CD14-positive monocyte (primary cell): ENCODE data around the gene AGPAT3. TPM values are rescaled to one million over a fixed set of nuclear protein-coding genes. Genes with fewer than 3 reads are reported as not detected.

Experiments used
- DNase-seq, 3 donors: peaks; one replicate each; pipeline ENCODE4 v3.0.0-alpha.2; 2011 to 2022
- H2AFZ ChIP-seq: 2 replicates; pipeline ENCODE4 v1.6.0; 2012; ENCODE audit warnings: mild to moderate bottlenecking, low read depth, low read length, inconsistent platforms; ENCODE audit not compliant: insufficient read depth, poor library complexity, severe bottlenecking
- H3K27ac ChIP-seq, 2 donors: 1 replicate in 1 of 2; 2 replicates in 1 of 2; pipeline ENCODE4 v1.5.1; 2012 to 2013; ENCODE audit warnings: low read length in 2 of 2, control low read depth in 1 of 2, inconsistent platforms in 1 of 2, low read depth in 1 of 2, mild to moderate bottlenecking in 1 of 2
- H3K27me3 ChIP-seq, 2 donors: one replicate each; pipeline versions ENCODE4 v1.6.0 to v1.6.1; 2011 to 2013; ENCODE audit warnings: low read length in 2 of 2; ENCODE audit not compliant: control insufficient read depth in 2 of 2, insufficient read depth in 2 of 2
- H3K36me3 ChIP-seq, 2 donors: replicated peaks in 1 of 2; 1 replicate in 1 of 2; 2 replicates in 1 of 2; pipeline versions ENCODE4 v1.5.1 to v1.6.1; 2012 to 2013; ENCODE audit warnings: low read length in 2 of 2, control low read depth in 1 of 2, inconsistent platforms in 1 of 2, mild to moderate bottlenecking in 1 of 2; ENCODE audit not compliant: insufficient read depth in 2 of 2, control insufficient read depth in 1 of 2
- H3K4me1 ChIP-seq, 2 donors: 1 replicate in 1 of 2; 2 replicates in 1 of 2; pipeline versions ENCODE4 v1.5.1 to v1.6.1; 2012 to 2013; ENCODE audit warnings: low read length in 2 of 2, control low read depth in 1 of 2, inconsistent platforms in 1 of 2, mild to moderate bottlenecking in 1 of 2, moderate library complexity in 1 of 2; ENCODE audit not compliant: insufficient read depth in 2 of 2, control insufficient read depth in 1 of 2
- H3K4me2 ChIP-seq: replicated peaks from 2 replicates; pipeline ENCODE3; 2012; ENCODE audit warnings: low read length, moderate library complexity, mild to moderate bottlenecking; ENCODE audit not compliant: poor library complexity, severe bottlenecking; ENCODE audit errors: extremely low read depth
- H3K4me3 ChIP-seq, 3 experiments: fragments of 200-600 bp in 1 of 3; sonication (generic) in 1 of 3; replicated peaks in 1 of 3; 1 replicate in 2 of 3; 2 replicates in 1 of 3; pipeline ENCODE4 v1.5.1; 2011 to 2013; ENCODE audit warnings: low read length in 3 of 3, mild to moderate bottlenecking in 3 of 3, control low read depth in 2 of 3, low read depth in 2 of 3, inconsistent platforms in 1 of 3, moderate library complexity in 1 of 3
- H3K79me2 ChIP-seq: 2 replicates; pipeline ENCODE4 v1.6.0; 2012; ENCODE audit warnings: mild to moderate bottlenecking, control low read depth, inconsistent platforms, low read length, moderate library complexity; ENCODE audit not compliant: insufficient read depth
- H3K9ac ChIP-seq: 2 replicates; pipeline ENCODE4 v1.6.0; 2017; ENCODE audit warnings: low read length, mild to moderate bottlenecking; ENCODE audit not compliant: insufficient read depth, poor library complexity, severe bottlenecking
- H3K9me3 ChIP-seq, 2 donors: replicated peaks in 1 of 2; 1 replicate in 1 of 2; 2 replicates in 1 of 2; pipeline versions ENCODE4 v1.5.1 to v1.6.1; 2012 to 2013; ENCODE audit warnings: low read length in 2 of 2, control low read depth in 1 of 2; ENCODE audit not compliant: control insufficient read depth in 1 of 2, insufficient read depth in 1 of 2
- H4K20me1 ChIP-seq: 2 replicates; pipeline ENCODE4 v1.6.0; 2012; ENCODE audit warnings: mild to moderate bottlenecking, low read length, control low read depth, moderate library complexity; ENCODE audit not compliant: insufficient read depth
- H3K27ac Mint-ChIP-seq, 7 donors: one replicate each; pipeline ENCODE4 v1.8.0; 2020; ENCODE audit warnings: mild to moderate bottlenecking in 7 of 7, mixed read lengths in 7 of 7, moderate library complexity in 6 of 7, inconsistent platforms in 2 of 7
- H3K27me3 Mint-ChIP-seq, 3 donors: one replicate each; pipeline ENCODE4 v1.8.0; 2021 to 2022; ENCODE audit warnings: low read depth in 3 of 3, mild to moderate bottlenecking in 3 of 3, mixed read lengths in 3 of 3, moderate library complexity in 3 of 3, inconsistent platforms in 1 of 3
- H3K36me3 Mint-ChIP-seq, 2 donors: one replicate each; pipeline ENCODE4 v1.8.0; 2020; ENCODE audit warnings: mixed read lengths in 2 of 2, inconsistent platforms in 1 of 2, mild to moderate bottlenecking in 1 of 2
- H3K4me1 Mint-ChIP-seq: one replicate; pipeline ENCODE4 v1.8.0; 2020; ENCODE audit warnings: mild to moderate bottlenecking, mixed read lengths
- H3K4me3 Mint-ChIP-seq, 2 donors: one replicate each; pipeline ENCODE4 v1.8.0; 2020; ENCODE audit warnings: mild to moderate bottlenecking in 2 of 2, mixed read lengths in 2 of 2, moderate library complexity in 1 of 2
- H3K9me3 Mint-ChIP-seq, 7 donors: one replicate each; pipeline ENCODE4 v1.8.0; 2020 to 2022; ENCODE audit warnings: mixed read lengths in 7 of 7, mild to moderate bottlenecking in 6 of 7, moderate library complexity in 6 of 7, inconsistent platforms in 2 of 7
- CTCF ChIP-seq: fragments of 200-600 bp; IDR thresholded peaks from one replicate; pipeline ENCODE4 v1.8.0; 2022; ENCODE audit warnings: antibody characterized with exemption, mild to moderate bottlenecking
- WGBS: methylation state at CpG from one replicate; pipeline ENCODE4 v1.1.5; 2013; ENCODE audit warnings: missing lambda C conversion rate; ENCODE audit not compliant: insufficient coverage; 5-methylcytosine and 5-hydroxymethylcytosine counted together
- intact Hi-C, 2 donors: fragments of 100-400 bp; cut with micrococcal nuclease; formaldehyde crosslinking; loops; one replicate each; pipeline versions ENCODE4 v1.15.0 to v1.15.1; 2023
- polyA plus RNA-seq, 3 donors: library from polyadenylated mRNA; depleted of rRNA in 1 of 3; unstranded in 2 of 3; stranded (reverse) in 1 of 3; fragments of 300-500 nt in 2 of 3; fragments of >200 nt in 1 of 3; fragmentation: Illumina TruSeq in 2 of 3; gene quantifications; 1 replicate in 2 of 3; 2 replicates in 1 of 3; pipeline ENCODE4 v1.2.3, GENCODE V29; 2012 to 2021

AGPAT3 gene
- polyA plus RNA-seq, 3 donors: 24.9 to 49.3 (median 26.2) TPM

GRCh38 chr21:43832648-43833047 lies 32.4 kb upstream of the AGPAT3 start:
- DNase-seq: no peak
- WGBS: 93% methylated on average over 10 of the region's 10 CpGs
- no peaks in the 10 kb centered on the region for H3K27me3 ChIP-seq
- TF ChIP-seq CTCF: no peak
- no peak overlapping the region for H3K9ac ChIP-seq
- H3K9me3 ChIP-seq: peaks cover 7 to 12% of the 10 kb centered on the region in 2 donors
- Mint-ChIP-seq H3K36me3 (peaks cover 8 to 9% of the 10 kb centered on the region in 2 donors), H3K27ac (no peak overlapping the region), H3K27me3 (peaks cover 3 to 20% (median 9%) of the 10 kb centered on the region in 3 donors), H3K4me3 (no peak overlapping the region), H3K4me1 (peaks cover 74% of the 10 kb centered on the region), H3K9me3 (peaks cover 7 to 19% (median 14%) of the 10 kb centered on the region in 7 donors)
- no peaks in the 10 kb centered on the region for H3K36me3 ChIP-seq
- intact Hi-C loops: no loop called here
- no peak overlapping the region for H3K27ac ChIP-seq
- no peaks in the 10 kb centered on the region for H3K79me2 ChIP-seq
- no peak overlapping the region for H3K4me2 ChIP-seq
- no peak overlapping the region for H2AFZ ChIP-seq
- H4K20me1 ChIP-seq: no peaks in the 10 kb centered on the region
- no peak overlapping the region for H3K4me3 ChIP-seq
- peaks cover 56 to 73% of the 10 kb centered on the region in 2 donors for H3K4me1 ChIP-seq

- Histone ChIP-seq H3K36me3 (no peaks in the 10 kb centered on the region), H3K27ac (peak overlapping the region; percentile 25 to 73), H3K4me2 (peak overlapping the region; percentile 80), H3K79me2 (no peaks in the 10 kb centered on the region), H3K4me1 (peaks cover 61 to 80% of the 10 kb centered on the region in 2 donors), H2AFZ (peak overlapping the region; percentile 78), H3K9ac (peak overlapping the region; percentile 33), H4K20me1 (no peaks in the 10 kb centered on the region), H3K4me3 (peak overlapping the region in 1 of 3 experiments; percentile 71), H3K27me3 (no peaks in the 10 kb centered on the region), H3K9me3 (peaks cover 7 to 12% of the 10 kb centered on the region in 2 donors)
- Mint-ChIP-seq H3K27me3 (peaks cover 7 to 18% (median 10%) of the 10 kb centered on the region in 3 donors), H3K4me3 (peak overlapping the region in 1 of 2 donors; percentile 87), H3K36me3 (peaks cover 8 to 9% of the 10 kb centered on the region in 2 donors), H3K4me1 (peaks cover 77% of the 10 kb centered on the region), H3K27ac (peak overlapping the region; percentile 40 to 89 (median 80)), H3K9me3 (peaks cover 7 to 20% (median 14%) of the 10 kb centered on the region in 7 donors)
- no peak for TF ChIP-seq CTCF
- DNase-seq: peak; percentile 35 to 70 (median 54)
- 37% methylated on average over 27 of the region's 30 CpGs for WGBS
- intact Hi-C loops: no loop called here
Observed at GRCh38 chr21:43834146-43834905, 30.7 kb upstream of the AGPAT3 start.
